Loucy (cell line): ENCODE measurements around the gene PLXNB1.
A peak's percentile ranks its signal among the peaks of the same experiment; 100 is the strongest.

Source experiments
- H2AFZ ChIP-seq: fragments of 200-600 bp; sonication (generic); 2 replicates; pipeline ENCODE4 v1.6.0; 2016; ENCODE audit warnings: antibody characterized with exemption, mild to moderate bottlenecking, low read length, moderate library complexity
- H3F3A ChIP-seq: fragments of 200-600 bp; 2 replicates; pipeline ENCODE4 v1.6.0; 2016; ENCODE audit warnings: antibody characterized with exemption, low read depth, mild to moderate bottlenecking
- H3K27me3 ChIP-seq: fragments of 200-600 bp; sonication (generic); 2 replicates; pipeline ENCODE4 v1.6.1; 2014; ENCODE audit warnings: low read length, mild to moderate bottlenecking; ENCODE audit not compliant: insufficient read depth, poor library complexity, severe bottlenecking
- H3K36me3 ChIP-seq: fragments of 200-600 bp; sonication (generic); 2 replicates; pipeline ENCODE4 v1.6.1; 2016; ENCODE audit warnings: low read length; ENCODE audit not compliant: insufficient read depth
- H3K4me1 ChIP-seq: fragments of 200-600 bp; sonication (generic); 2 replicates; pipeline ENCODE4 v1.5.1; 2014; ENCODE audit warnings: low read length, mild to moderate bottlenecking; ENCODE audit not compliant: insufficient read depth, poor library complexity, severe bottlenecking
- H3K4me2 ChIP-seq: fragments of 200-600 bp; sonication (generic); 2 replicates; pipeline ENCODE4 v1.6.0; 2014; ENCODE audit warnings: antibody characterized with exemption, low read length, low read depth, mild to moderate bottlenecking; ENCODE audit not compliant: poor library complexity, severe bottlenecking
- H3K4me3 ChIP-seq: fragments of 200-600 bp; sonication (generic); 2 replicates; pipeline ENCODE4 v1.5.1; 2014; ENCODE audit warnings: low read length, mild to moderate bottlenecking, mixed read lengths; ENCODE audit not compliant: poor library complexity, severe bottlenecking
- H3K79me2 ChIP-seq: fragments of 200-600 bp; sonication (generic); 2 replicates; pipeline ENCODE4 v1.6.1; 2014; ENCODE audit warnings: low read length; ENCODE audit not compliant: insufficient read depth
- H3K9ac ChIP-seq: fragments of 200-600 bp; sonication (generic); 2 replicates; pipeline ENCODE4 v1.6.0; 2014; ENCODE audit warnings: mild to moderate bottlenecking, low read depth, low read length, moderate library complexity; ENCODE audit not compliant: poor library complexity, severe bottlenecking
- H3K9me2 ChIP-seq: fragments of 200-600 bp; sonication (generic); replicated peaks from 2 replicates; pipeline ENCODE4 v1.6.1; 2016; ENCODE audit warnings: low read depth, low read length, mixed read lengths
- H3K9me3 ChIP-seq: fragments of 200-600 bp; sonication (generic); 2 replicates; pipeline ENCODE4 v1.6.1; 2014; ENCODE audit warnings: mild to moderate bottlenecking, antibody characterized with exemption, low read length, low read depth; ENCODE audit not compliant: insufficient read depth
- H4K20me1 ChIP-seq: fragments of 200-600 bp; sonication (generic); 2 replicates; pipeline ENCODE4 v1.6.0; 2014; ENCODE audit warnings: antibody characterized with exemption, low read length, mild to moderate bottlenecking; ENCODE audit not compliant: insufficient read depth, poor library complexity, severe bottlenecking
- EZH2phosphoT487 ChIP-seq: fragments of 200-600 bp; IDR thresholded peaks from 2 replicates; pipeline ENCODE4 v1.6.1; 2018; ENCODE audit warnings: antibody characterized with exemption, mild to moderate bottlenecking, moderate library complexity, borderline replicate concordance
- TF ChIP-seq, protein P1 (sequence below): fragments of 200-600 bp; sonication (generic); conservative IDR thresholded peaks from 2 replicates; pipeline ENCODE4 v1.5.1; 2014; ENCODE audit warnings: mild to moderate bottlenecking, antibody characterized with exemption, low read length

Gene PLXNB1

GRCh38 chr3:48430708-48431101 is 819 bp upstream of the PLXNB1 start:
- H3K4me1 ChIP-seq, result peaks cover 36% of the 10 kb centered on the region
- H3K4me3 ChIP-seq, result peak overlapping the region; percentile 78
- peak overlapping the region; percentile 82 for H3K9ac ChIP-seq

GRCh38 chr3:48429317-48429959 is 448 bp downstream of the PLXNB1 start:
- H3K9ac ChIP-seq, result peak overlapping the region; percentile 82
- H3K4me2 ChIP-seq, result peak overlapping the region; percentile 96
- peak overlapping the region; percentile 78 for H3K4me3 ChIP-seq
- no peaks in the 10 kb centered on the region for H3K27me3 ChIP-seq
- no peaks in the 10 kb centered on the region for H3K9me3 ChIP-seq
- H4K20me1 ChIP-seq, result peaks cover 18% of the 10 kb centered on the region
- no peaks in the 10 kb centered on the region for H3K36me3 ChIP-seq
- peak overlapping the region; percentile 62 for H2AFZ ChIP-seq
- no peaks in the 10 kb centered on the region for H3K9me2 ChIP-seq
- H3K79me2 ChIP-seq, result peaks cover 54% of the 10 kb centered on the region
- TF ChIP-seq EZH2phosphoT487, result no peak
- TF ChIP-seq, protein P1, sequence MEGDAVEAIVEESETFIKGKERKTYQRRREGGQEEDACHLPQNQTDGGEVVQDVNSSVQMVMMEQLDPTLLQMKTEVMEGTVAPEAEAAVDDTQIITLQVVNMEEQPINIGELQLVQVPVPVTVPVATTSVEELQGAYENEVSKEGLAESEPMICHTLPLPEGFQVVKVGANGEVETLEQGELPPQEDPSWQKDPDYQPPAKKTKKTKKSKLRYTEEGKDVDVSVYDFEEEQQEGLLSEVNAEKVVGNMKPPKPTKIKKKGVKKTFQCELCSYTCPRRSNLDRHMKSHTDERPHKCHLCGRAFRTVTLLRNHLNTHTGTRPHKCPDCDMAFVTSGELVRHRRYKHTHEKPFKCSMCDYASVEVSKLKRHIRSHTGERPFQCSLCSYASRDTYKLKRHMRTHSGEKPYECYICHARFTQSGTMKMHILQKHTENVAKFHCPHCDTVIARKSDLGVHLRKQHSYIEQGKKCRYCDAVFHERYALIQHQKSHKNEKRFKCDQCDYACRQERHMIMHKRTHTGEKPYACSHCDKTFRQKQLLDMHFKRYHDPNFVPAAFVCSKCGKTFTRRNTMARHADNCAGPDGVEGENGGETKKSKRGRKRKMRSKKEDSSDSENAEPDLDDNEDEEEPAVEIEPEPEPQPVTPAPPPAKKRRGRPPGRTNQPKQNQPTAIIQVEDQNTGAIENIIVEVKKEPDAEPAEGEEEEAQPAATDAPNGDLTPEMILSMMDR, result no peak
- H3K4me1 ChIP-seq, result peaks cover 46% of the 10 kb centered on the region
- H3F3A ChIP-seq, result no peaks in the 10 kb centered on the region

More at GRCh38 chr3:48430708-48431101, 819 bp upstream of the PLXNB1 start:
- peaks cover 42% of the 10 kb centered on the region for H3K79me2 ChIP-seq
- no peaks in the 10 kb centered on the region for H3K9me3 ChIP-seq
- H3K27me3 ChIP-seq, result no peaks in the 10 kb centered on the region
- no peaks in the 10 kb centered on the region for H3K36me3 ChIP-seq
- no peaks in the 10 kb centered on the region for H3K9me2 ChIP-seq
- TF ChIP-seq, protein P1, result no peak
- H2AFZ ChIP-seq, result no peak overlapping the region
- peak overlapping the region; percentile 73 for H3K4me2 ChIP-seq
- H4K20me1 ChIP-seq, result peaks cover 18% of the 10 kb centered on the region
- no peaks in the 10 kb centered on the region for H3F3A ChIP-seq

DNA sequence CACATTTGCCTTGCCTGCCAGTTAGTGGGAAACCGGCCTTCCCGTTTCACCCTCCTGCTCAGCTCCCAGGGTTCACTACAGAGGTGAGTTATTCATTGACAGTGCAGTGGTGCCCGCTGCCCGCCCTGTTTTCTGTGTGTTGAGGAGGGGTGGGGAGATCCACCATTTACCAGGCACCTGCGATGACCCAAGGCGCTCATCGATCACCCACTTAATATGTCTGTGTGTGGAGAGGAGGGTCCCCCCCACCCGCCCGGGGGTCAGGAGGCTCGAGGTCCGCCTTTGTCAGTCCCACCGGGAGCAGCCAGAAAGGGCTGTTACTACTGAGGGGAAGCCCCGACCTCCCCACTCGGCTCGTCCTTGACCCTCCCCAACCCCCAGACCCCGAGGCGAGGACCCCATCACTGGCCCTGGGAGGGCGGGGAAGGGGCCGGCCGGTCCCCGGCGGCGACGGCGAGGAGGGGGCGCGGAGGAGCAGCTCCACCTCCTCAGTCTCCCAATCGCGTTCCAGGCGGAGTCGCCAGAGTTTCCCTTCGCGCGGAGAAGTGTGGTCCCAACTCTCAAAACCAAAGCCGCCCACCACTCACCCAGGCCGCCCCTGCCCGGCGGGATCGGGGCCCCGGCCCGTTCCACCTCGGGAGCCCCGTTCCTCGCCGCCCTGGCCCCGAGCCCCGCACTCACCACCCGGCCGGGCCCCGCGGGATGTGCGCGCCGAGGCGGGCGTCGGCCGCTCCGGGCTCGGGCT is 1.1 kb downstream of the PLXNB1 start:
- H3K36me3 ChIP-seq, result no peaks in the 10 kb centered on the region
- peaks cover 20% of the 10 kb centered on the region for H4K20me1 ChIP-seq
- H3K79me2 ChIP-seq, result peaks cover 59% of the 10 kb centered on the region
- TF ChIP-seq, protein P1, result no peak
- TF ChIP-seq EZH2phosphoT487, result no peak
- peak overlapping the region; percentile 82 for H3K9ac ChIP-seq
- H3F3A ChIP-seq, result no peaks in the 10 kb centered on the region
- H3K4me3 ChIP-seq, result peak overlapping the region; percentile 78
- H3K9me3 ChIP-seq, result no peaks in the 10 kb centered on the region
- H3K4me2 ChIP-seq, result peak overlapping the region; percentile 96
- H3K9me2 ChIP-seq, result no peaks in the 10 kb centered on the region
- H3K4me1 ChIP-seq, result peaks cover 46% of the 10 kb centered on the region
- no peaks in the 10 kb centered on the region for H3K27me3 ChIP-seq
- peak overlapping the region; percentile 62 for H2AFZ ChIP-seq
